Measurements from ENCODE around the gene SLC12A3.

DNA sequence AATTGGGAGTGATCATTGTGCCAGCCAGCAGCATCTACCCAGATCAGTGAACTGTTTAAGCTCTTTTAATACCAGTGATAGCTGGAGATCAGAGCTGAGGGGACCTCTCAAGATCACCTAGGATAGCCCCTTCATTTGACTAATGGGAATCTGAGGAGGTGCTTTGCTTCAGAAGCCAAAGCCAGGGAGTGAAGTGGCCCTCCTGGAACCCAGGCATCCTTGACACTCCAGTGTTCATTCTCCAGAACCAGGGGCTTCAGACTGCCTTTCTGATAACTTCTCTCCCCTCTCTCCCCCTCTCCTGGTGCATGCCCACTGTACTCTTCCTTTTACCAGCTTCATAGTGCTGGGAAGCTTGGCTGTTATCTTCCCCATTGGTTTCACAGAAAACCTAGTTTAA, 48.0 kb upstream of the SLC12A3 start:
- TF ChIP-seq MYC (IDR thresholded peaks at IDR 0.05; ENCODE audit: low read depth, low read length), result no peak
- no peak for TF ChIP-seq CTCF (IDR thresholded peaks at IDR 0.05; ENCODE audit: low read depth, low read length)

All from NB4 (cell line).